ENCODE measurements around the gene LTBP4.
"Not testable (repeated sequence)": the region's sequence is repeated elsewhere in the genome, so short reads cannot be mapped to it uniquely, and the experiment has no call there.

Gene LTBP4

DNA sequence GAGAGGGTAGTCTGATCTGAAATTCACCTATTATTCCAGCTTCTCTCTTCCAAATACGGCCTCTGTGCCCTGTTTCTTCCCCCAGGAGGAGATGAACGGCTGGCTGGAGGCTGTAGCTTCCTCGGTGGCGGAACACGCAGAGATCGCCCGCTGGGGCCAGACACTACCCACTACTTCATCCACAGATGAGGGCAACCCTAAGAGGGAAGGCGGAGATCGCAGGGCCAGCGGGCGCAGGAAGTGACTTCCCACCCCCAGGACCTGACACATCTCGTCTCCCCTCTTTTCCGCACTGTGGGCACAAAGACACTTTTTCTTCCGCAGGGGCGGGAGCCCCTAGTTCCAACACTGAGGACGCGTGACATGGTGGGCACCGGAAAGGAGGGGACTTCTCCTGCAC lies 25.8 kb upstream of the LTBP4 start:
- DNase-seq (ENCODE audit: low read depth in 3 of 3): no peak

DNA sequence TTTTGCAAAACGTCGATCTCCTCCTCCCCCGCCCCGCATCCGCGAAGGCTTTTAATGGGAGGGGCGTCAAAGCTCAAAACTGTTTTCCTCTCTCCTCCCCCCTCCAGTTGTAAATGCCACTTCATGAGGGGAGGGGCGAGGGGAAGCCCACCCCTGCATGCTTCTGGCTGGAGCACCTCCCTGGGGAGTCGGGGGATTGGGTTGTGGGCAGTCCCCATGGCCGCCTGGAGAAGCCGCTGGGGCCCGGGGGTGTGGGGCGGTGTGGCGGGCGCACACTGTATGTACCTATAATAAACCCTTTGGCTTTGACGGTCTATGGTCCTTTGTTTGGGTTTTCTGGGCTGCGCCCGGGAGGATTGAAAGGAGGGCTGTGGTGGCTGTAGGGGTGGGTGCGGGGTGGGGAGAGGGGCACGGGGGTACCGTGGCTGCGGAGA lies 25.0 kb upstream of the LTBP4 start:
- DNase-seq (ENCODE audit: low read depth in 3 of 3): no peak

DNA sequence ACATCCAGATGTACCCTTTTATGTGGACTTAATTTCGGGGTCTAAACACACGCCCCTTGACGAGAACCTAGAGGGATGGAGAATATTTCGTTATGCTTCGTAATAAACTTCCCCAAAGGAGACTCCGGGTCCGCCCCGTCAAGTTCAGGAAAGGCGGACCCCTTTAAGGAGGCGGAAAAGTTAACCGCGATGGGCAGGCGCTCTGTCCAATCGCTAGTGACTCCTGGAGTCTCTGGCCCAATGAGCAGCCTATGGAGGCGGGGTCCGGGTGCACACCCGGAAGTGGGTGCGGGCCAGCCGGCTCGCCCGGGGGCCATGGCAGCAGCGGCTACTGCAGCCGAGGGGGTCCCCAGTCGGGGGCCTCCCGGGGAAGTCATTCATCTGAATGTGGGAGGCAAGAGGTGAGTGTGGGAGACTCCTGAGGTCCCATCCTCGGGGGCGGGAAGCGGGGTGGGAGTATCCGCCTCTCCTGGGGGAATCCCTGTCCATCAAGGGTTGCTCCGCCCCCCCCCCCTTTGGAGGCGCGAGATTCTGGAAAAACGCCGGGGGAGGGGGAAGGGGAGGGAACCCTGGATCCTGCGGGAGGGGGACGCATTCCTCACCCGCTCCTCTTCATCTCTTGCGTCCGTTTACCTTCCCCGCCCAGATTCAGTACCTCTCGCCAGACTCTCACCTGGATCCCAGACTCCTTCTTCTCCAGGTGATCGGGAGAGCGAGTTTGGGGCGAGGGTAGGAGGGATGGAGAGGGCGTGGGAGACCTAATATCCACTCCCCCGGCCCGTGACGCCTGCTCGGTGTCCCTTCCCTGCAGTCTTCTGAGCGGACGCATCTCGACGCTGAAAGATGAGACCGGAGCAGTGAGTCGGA lies 24.4 kb upstream of the LTBP4 start, which contains the start of gene SHKBP1:
Gene SHKBP1 (plus strand): TSS at position 289 of the 867 bp plus-strand sequence. CDS start 27 bp downstream, at position 316.
- peak; percentile 89 to 91 (median 90) for DNase-seq (ENCODE audit: low read depth in 3 of 3)

DNA sequence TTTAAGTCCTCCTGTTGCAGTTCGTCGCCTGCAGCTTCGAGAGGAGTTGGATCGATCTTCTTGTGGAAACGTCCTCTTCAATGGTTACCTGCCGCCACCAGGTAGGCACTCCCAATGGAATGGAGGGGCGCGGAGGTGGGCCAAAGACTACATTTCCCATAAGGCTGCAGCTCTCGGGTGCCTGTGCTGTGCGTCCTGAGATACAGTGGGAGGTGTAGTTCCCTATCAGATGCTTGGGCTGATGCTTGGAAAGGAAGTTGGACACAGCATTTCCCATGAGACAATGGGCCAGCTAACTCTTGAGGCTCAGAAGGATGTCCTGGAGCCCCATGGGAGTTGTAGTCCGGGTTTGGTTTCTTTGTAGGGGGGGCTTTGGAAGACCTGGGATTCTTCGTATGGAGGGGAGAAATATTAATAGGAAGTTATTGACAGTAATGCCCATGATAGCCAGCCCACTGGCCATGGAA lies 22.7 kb upstream of the LTBP4 start:
- DNase-seq (ENCODE audit: low read depth in 3 of 3): no peak

DNA sequence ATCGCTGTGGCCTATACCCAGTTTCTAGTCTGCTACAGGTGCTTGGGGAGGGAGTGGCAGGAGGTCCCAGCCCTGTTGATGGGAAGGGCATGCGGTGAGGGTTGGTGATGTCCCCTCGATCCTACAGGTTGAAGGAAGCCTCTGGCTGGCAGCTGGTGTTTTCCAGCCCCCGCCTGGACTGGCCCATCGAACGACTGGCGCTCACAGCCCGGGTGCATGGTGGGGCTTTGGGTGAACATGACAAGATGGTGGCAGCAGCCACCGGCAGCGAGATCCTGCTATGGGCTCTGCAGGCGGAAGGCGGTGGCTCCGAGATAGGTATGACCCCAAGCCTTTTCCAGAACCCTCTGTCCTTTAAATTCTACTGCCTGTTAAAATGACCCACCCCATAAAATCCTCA lies 20.6 kb upstream of the LTBP4 start:
- no peak for DNase-seq (ENCODE audit: low read depth in 3 of 3)

DNA sequence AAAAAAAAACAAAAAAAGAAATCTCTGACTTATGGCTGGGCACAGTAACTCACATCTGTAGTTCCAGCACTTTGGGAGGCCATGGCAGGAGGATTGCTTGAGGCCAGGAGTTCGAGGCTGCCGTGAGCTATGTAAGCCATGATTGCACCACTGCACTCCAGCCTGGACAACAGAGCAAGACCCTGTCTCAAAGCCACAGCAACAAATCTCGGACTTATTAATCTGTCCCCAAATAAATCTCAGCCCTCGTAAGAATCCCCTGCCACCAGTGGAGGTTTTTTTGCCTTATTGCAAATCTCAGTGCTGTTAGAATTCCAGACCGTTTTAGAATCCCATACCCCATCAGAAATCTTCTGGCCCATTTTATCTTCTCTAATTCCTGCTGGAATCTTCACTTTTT lies 19.6 kb upstream of the LTBP4 start:
- DNase-seq (ENCODE audit: low read depth in 3 of 3): no peak

DNA sequence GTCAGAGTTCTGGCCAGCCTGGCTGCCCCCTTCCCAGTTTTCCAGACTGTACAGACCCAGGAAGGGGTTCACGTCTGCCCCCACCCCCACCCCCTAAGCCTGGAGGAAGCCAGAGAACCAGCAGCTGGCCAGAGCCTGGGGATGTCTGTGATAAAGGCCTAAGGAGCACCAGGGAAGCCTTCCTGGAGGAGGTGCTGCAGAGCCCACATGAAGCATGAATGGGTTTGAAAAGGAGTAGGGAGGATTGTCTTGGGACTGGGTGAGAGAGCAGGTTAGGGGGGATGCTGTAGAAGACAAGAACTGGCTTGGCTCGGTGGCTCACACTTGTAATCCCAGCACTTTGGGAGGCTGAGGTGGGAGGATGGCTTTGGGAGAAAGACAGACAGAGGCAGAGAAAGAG lies 18.7 kb upstream of the LTBP4 start:
- no peak for DNase-seq (ENCODE audit: low read depth in 3 of 3)

DNA sequence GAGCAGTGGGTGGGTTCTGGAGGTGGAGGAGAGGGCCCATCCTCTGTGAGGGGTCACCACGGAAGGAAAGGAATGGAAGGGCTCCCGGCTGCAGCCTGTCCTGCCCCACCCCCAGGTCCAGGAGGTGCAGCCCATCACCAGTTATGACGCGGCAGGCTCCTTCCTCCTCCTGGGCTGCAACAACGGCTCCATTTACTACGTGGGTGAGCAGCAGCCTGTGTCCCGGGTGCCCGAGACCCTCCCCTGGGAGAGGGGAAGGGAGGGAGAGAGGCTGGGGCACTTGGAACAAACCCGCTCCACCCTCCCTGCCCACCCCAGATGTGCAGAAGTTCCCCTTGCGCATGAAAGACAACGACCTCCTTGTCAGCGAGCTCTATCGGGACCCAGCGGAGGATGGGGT lies 17.9 kb upstream of the LTBP4 start:
- DNase-seq (ENCODE audit: low read depth in 3 of 3): no peak

DNA sequence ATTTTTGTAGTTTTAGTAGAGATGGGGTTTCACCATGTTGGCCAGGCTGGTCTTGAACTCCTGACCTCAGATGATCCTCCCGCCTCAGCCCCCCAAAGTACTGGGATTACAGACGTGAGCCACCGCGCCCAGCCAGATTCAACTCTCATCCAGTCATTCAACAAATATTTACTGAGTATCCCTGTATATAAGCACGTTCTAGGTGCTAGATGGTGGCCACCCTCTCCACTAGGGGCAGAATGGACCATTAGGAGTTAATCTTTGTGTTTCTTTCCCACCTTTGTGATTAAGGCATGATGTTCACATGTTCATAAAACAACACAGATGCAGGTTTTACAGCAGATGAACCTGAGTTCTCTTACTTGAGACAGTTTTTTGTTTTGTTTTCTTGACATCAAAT lies 17.2 kb upstream of the LTBP4 start:
- DNase-seq (ENCODE audit: low read depth in 3 of 3): no peak

DNA sequence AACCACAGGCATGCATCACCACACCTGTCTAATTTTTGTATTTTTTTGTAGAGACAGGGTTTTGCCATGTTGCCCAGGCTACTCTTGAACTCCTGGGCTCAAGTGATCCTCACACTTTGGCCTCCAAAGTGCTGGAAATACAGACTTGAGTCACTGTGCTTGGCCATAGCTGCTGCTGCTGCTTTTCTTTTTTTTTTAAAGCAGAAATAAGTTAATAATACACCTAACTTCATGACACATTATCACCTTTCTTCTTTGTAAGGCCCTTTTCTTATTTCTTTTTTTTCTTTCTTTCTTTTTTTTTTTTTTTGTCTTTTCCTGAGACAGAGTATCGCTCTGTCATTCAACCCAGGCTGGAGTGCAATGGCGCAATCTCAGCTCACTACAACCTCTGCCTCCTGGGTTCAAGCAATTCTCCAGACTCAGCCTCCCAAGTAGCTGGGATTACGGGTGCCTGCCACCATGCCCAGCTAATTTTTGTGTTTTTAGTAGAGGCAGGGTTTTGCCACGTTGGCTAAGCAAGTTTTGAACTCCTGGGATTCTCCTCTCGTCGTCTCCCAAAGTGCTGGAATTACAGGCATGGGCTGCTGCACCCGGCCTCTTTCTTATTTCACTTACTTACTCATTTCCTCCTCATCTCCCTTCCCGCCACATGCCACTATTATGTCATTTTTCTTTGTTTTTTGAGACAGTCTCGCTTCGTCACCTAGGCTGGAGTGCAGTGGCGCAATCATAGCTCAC lies 15.8 kb upstream of the LTBP4 start:
- DNase-seq (ENCODE audit: low read depth in 3 of 3): no peak

DNA sequence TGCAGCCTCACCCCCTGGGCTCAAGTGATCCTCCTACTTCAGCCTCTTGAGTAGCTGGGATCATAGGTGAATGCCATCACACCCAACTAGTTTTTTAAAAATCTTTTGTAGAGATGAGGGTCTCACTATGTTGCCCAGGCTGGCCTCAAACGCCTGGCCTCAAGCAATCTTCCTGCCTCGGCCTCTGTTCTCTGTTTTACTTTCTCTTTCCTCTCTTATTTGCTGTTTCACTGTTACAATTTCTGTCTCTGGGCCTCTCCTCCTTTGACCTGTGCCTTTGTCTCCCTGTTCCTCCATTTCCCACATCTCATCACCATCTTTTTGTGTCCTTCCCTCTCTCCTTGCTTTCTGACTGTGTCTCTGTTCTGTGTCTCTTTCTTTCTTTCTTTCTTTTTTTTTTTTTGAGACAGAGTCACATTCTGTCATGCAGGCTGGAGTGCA lies 15.2 kb upstream of the LTBP4 start:
- no peak for DNase-seq (ENCODE audit: low read depth in 3 of 3)

DNA sequence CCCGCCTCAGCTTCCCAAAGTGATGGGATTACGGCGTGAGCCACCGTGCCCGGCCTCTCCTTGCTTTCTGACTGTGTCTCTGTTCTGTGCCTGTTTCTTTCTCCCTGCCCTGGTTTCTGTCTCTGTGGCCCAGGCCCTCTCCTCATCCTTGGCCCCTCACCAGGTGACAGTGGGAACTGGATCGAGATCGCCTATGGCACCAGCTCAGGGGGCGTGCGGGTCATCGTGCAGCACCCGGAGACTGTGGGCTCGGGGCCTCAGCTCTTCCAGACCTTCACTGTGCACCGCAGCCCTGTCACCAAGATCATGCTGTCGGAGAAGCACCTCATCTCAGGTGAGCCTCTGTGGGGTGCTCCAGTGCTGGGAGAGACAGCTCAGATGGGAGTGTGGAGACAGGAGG lies 14.6 kb upstream of the LTBP4 start:
- DNase-seq (ENCODE audit: low read depth in 3 of 3): no peak

DNA sequence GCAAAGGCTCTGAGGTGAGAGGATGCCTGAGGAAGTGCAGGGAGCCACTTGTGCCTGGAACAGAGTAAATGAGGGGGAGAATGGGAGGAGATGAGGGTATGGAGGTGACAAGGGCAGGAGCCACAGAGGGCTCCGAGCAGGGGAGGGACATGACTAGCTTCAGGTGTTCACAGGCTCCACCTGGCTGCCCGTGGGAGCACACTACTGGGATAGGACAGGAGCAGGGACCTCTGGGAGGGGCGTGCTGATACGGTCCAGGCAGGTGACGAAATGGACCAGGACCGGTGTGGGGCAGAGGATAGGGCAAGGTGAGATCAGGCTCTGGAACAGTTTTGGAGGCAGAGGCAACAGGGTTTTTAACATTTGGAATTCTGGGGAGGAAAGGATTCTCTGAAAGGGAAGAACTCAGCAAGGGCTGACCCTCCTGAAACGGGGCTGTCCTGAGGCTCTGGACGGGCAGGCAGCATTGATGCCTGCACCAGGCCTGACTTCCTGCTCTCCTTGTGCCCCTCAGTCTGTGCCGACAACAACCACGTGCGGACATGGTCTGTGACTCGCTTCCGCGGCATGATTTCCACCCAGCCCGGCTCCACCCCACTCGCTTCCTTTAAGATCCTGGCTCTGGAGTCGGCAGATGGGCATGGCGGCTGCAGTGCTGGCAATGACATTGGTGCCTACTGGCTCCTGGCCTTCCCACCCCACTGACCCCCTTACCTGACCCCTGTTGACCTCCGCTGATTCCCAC lies 12.9 kb upstream of the LTBP4 start:
- DNase-seq (ENCODE audit: low read depth in 3 of 3): no peak

DNA sequence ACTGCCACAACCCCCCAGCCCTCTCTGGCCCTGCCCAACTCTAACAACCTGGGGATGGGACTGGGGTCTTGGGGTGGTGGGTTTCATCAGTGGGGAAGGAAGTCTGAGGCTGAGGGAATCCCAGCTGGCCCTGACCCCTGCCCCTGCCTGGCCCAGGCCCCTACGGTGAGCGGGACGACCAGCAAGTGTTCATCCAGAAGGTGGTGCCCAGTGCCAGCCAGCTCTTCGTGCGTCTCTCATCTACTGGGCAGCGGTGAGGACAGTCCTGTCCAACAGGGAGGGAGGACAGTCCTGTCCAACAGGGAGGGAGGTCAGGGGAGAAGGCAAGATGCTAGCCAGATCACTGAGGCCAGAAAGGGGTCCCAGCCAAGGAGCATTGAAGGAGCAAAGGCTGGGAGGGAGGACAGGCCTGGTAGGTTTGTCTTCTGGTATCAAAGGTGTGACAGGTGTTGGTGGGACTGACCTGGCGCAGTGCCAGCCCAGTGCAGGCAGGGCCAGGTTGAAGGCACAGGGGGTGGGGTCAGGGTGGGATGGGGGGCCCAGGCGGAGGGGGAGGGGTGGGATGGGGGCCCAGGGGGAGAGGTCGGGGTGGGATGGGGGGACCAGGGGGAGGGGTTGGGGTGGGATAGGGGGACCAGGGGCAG lies 12.1 kb upstream of the LTBP4 start:
- DNase-seq (ENCODE audit: low read depth in 3 of 3): no peak

DNA sequence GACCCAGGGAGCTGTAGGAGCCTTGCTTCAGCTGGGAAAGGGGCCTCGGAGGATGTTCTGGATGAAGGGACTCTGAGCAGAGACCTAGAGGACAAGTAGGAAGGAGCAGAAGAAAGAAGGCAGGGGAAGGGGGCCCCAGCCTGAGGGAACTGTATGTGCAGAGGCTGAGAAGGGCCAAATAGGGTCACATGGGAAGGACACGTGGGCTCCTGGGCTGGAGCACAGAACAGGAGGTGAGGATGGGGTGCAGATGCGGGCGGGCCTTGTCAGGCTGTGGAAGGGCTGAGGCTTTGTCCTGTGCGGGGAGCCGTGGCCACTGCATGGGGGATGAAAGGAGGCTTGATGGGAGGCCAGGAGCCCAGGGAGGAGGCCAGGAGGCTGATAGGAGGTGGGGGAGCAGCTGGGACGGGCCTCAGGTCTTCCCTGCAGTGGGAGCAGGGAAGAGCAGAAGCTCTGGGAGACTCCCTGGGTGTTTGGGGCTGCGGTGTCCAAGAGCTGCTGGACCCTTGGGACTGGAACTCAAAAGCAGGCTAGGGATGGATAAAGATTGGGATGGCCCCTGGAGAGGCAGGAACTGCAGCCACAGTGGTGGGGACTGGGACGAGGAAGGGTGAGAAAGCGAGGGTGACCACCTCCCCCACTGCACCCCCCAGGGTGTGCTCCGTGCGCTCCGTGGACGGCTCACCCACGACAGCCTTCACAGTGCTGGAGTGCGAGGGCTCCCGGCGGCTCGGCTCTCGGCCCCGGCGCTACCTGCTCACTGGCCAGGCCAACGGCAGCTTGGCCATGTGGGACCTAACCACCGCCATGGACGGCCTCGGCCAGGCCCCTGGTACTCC lies 11.4 kb upstream of the LTBP4 start:
- no peak for DNase-seq (ENCODE audit: low read depth in 3 of 3)

DNA sequence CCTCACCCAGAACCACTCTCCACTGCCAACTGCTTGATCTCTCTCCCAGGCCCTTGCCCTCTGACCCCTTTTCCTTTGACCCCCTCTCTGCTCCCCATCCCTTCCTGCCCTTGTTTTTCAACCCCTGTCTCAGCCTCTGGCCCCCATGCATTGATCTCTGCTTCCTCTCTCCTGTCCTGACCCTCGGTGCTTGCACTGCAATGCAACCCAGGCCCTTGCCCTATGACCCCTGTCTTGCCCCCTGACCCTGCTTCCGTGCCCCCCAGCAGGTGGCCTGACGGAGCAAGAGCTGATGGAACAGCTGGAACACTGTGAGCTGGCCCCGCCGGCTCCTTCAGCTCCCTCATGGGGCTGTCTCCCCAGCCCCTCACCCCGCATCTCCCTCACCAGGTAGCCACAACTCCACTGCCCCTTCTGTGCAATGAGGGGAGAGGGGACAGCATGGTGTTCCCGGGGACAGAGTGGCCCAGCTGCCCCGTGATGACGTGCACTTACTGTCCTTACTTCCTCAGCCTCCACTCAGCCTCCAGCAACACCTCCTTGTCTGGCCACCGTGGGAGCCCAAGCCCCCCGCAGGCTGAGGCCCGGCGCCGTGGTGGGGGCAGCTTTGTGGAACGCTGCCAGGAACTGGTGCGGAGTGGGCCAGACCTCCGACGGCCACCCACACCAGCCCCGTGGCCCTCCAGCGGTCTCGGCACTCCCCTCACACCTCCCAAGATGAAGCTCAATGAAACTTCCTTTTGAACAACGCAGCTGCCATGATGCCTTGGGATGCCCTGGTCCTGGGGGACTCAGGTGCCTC lies 10.5 kb upstream of the LTBP4 start:
- no peak for DNase-seq (ENCODE audit: low read depth in 3 of 3)

DNA sequence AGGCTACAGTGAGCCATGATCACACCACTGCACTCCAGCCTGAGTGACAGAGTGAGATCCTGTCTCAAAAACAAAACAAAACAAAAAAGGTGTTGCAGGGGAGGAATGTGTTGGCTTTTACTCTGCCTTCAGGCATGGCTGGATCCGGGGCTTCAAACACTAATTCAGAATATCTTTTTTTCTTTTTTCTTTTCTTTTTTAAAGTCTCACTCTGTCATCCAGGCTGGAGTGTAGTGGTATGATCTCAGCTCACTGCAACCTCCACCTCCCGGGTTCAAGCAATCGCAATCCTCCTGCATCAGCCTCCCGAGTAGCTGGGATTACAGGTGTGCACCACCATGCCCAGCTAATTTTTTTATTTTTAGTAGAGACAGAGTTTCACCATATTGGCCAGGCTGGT lies 9.4 kb upstream of the LTBP4 start:
- not testable (repeated sequence) for DNase-seq (ENCODE audit: low read depth in 3 of 3)

DNA sequence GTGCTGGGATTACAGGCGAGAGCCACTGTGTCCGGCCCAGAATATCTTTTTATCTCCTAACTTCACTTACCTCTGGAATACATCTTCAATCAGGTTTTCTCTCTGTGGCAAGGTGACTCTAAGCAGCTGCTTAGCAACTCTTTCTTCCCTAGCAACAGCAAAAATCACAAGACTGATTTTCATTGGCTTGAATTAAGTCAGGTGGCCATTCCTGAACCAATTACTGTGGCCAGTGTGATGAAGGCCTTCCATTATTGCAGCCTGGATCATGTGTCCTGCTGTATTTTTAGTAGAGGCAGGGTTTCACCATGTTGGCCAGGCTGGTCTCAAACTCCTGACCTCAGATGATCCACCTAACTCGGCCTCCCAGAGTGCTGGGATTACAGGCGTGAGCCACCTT lies 9.0 kb upstream of the LTBP4 start:
- no peak for DNase-seq (ENCODE audit: low read depth in 3 of 3)

DNA sequence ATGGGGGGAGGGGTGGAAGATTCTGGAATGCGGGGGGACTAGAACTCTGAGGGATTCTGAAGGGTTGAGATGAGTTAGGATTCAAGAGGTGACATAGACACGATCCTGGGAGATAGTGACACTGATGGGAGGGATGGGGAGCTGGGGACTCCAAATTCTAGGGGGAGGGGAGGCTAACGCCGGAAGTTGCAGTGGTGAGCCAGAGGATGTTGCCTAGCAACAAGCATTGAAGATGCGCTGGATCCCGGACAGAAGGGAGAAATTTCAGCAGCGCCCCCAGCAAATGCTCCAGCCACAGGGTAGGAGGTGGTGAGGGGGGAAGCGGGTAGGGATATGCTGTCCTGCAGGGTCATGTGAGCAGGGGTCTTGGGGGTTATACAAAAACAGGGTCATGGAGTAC lies 6.9 kb upstream of the LTBP4 start:
- DNase-seq (ENCODE audit: low read depth in 3 of 3): no peak

DNA sequence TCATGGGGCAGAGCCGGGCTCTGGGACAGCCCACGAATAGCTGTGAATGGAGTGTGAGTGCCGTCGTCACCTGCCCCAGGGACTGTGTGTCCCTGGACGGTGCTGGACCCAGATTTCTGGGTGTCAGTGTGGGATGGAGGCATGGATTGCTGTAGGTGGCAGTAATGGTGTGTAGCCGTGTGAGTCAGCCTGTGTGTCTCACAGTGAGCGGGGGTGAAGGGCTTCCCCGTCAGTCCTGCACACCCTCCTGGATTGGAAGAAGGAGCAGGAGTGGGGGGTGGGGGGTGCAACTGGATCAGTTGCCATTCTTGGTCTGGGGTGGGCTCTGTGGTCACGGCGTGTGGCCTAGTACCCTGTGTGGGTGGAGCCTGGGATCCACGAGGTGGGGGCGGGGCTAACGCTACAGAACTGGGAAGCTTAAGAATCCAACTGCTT lies 6.5 kb upstream of the LTBP4 start:
- DNase-seq (ENCODE audit: low read depth in 3 of 3): no peak
